ENCODE results near the gene POLE. TPM values are rescaled to one million over a fixed set of nuclear protein-coding genes. Genes with fewer than 3 reads are reported as not detected.

Gene POLE
- total and polyA plus RNA-seq, 9 of the 15 experiments (the other 6 are each of a cell fraction or from before 2014, with no cell fraction given), result 2.4 to 154 (median 49.6) TPM

DNA sequence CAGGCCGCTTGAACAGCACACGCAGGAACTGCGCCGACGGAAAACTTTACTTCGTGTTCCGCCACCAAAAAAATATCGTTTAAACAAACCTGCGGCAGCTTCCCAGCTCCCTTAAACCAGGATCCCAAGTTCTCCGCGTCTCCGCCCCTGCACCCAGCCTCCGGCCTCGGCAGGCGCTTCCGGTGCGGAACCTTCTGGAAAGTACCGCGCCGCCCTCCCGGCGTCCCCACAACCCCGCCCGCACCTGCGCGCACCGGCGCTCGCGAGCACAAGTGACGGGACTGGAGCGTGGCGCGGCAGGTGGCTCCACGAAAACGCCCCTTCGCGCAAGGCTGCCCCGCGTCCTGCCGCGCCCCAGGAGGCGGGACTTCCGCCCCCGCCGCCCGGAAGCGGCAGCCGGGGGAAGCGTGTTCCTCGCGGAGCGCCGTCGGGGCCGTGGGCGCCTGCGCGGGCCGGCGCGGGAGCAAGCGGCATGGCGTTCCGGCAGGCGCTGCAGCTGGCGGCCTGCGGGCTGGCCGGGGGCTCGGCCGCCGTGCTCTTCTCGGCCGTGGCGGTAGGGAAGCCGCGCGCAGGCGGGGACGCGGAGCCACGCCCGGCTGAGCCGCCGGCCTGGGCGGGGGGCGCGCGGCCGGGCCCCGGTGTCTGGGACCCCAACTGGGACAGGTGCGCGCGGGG, 23.4 kb upstream of the POLE start, which contains the start of gene PGAM5 (continued):
- TF ChIP-seq, protein P1, sequence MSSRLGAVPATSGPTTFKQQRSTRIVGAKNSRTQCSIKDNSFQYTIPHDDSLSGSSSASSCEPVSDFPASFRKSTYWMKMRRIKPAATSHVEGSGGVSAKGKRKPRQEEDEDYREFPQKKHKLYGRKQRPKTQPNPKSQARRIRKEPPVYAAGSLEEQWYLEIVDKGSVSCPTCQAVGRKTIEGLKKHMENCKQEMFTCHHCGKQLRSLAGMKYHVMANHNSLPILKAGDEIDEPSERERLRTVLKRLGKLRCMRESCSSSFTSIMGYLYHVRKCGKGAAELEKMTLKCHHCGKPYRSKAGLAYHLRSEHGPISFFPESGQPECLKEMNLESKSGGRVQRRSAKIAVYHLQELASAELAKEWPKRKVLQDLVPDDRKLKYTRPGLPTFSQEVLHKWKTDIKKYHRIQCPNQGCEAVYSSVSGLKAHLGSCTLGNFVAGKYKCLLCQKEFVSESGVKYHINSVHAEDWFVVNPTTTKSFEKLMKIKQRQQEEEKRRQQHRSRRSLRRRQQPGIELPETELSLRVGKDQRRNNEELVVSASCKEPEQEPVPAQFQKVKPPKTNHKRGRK (tag; IDR thresholded peaks at IDR 0.05), result no peak
- TF ChIP-seq PYGO2 (tag; IDR thresholded peaks at IDR 0.05) (no peak), TEAD4 (IDR thresholded peaks at IDR 0.05; ENCODE audit: low read length) (peak; percentile 26; the same call in 1 of the 2 replicates), TEAD4 (CRISPR knock-in tag; IDR thresholded peaks at IDR 0.05; ENCODE audit: borderline replicate concordance) (no peak; the same call in 1 of the 2 replicates), SUPT5H (IDR thresholded peaks at IDR 0.05) (peak; percentile 75), U2AF1 (optimal IDR thresholded peaks at IDR 0.05; ENCODE audit: low read depth, low read length) (no peak), BHLHE40 (IDR thresholded peaks at IDR 0.05; ENCODE audit: low read length) (peak; percentile 40; the same call in 1 of the 2 replicates), STAG1 (CRISPR knock-in tag; IDR thresholded peaks at IDR 0.05; ENCODE audit: borderline replicate concordance) (no peak), KLF16 (IDR thresholded peaks at IDR 0.05) (peak; percentile 30; the same call in 1 of the 2 replicates), MCM3 (IDR thresholded peaks at IDR 0.05) (no peak), ZNF551 (CRISPR knock-in tag; IDR thresholded peaks at IDR 0.05) (no peak), HDAC2 (IDR thresholded peaks at IDR 0.05) (peak; percentile 66; the same call in 1 of the 2 replicates), SRSF9 (IDR thresholded peaks at IDR 0.05; ENCODE audit: borderline replicate concordance, low read depth, low read length) (no peak)
- TF ChIP-seq, protein P2, sequence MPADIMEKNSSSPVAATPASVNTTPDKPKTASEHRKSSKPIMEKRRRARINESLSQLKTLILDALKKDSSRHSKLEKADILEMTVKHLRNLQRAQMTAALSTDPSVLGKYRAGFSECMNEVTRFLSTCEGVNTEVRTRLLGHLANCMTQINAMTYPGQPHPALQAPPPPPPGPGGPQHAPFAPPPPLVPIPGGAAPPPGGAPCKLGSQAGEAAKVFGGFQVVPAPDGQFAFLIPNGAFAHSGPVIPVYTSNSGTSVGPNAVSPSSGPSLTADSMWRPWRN (IDR thresholded peaks at IDR 0.05; ENCODE audit: low read depth), result no peak
- TF ChIP-seq, protein P3, sequence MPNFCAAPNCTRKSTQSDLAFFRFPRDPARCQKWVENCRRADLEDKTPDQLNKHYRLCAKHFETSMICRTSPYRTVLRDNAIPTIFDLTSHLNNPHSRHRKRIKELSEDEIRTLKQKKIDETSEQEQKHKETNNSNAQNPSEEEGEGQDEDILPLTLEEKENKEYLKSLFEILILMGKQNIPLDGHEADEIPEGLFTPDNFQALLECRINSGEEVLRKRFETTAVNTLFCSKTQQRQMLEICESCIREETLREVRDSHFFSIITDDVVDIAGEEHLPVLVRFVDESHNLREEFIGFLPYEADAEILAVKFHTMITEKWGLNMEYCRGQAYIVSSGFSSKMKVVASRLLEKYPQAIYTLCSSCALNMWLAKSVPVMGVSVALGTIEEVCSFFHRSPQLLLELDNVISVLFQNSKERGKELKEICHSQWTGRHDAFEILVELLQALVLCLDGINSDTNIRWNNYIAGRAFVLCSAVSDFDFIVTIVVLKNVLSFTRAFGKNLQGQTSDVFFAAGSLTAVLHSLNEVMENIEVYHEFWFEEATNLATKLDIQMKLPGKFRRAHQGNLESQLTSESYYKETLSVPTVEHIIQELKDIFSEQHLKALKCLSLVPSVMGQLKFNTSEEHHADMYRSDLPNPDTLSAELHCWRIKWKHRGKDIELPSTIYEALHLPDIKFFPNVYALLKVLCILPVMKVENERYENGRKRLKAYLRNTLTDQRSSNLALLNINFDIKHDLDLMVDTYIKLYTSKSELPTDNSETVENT (CRISPR knock-in tag; IDR thresholded peaks at IDR 0.05), result peak; percentile 82; the same call in 1 of the 2 replicates
- TF ChIP-seq, protein P4, sequence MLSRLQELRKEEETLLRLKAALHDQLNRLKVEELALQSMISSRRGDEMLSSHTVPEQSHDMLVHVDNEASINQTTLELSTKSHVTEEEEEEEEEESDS (CRISPR knock-in tag; IDR thresholded peaks at IDR 0.05), result no peak
- TF ChIP-seq, protein P5, sequence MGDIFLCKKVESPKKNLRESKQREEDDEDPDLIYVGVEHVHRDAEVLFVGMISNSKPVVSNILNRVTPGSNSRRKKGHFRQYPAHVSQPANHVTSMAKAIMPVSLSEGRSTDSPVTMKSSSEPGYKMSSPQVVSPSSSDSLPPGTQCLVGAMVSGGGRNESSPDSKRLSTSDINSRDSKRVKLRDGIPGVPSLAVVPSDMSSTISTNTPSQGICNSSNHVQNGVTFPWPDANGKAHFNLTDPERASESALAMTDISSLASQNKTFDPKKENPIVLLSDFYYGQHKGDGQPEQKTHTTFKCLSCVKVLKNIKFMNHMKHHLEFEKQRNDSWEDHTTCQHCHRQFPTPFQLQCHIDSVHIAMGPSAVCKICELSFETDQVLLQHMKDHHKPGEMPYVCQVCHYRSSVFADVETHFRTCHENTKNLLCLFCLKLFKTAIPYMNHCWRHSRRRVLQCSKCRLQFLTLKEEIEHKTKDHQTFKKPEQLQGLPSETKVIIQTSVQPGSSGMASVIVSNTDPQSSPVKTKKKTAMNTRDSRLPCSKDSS (IDR thresholded peaks at IDR 0.05; ENCODE audit: low read depth, partially characterized antibody), result no peak
